BJ (cell line): ENCODE data around the gene IQCN. TPM values are rescaled to one million over a fixed set of nuclear protein-coding genes. Genes with fewer than 3 reads are reported as not detected.

Experiments used
- CTCF ChIA-PET: fragments of 350-600 bp; formaldehyde crosslinking; extraction: SDS; loops from one replicate; lab custom pipeline; 2021; ENCODE audit warnings: antibody characterized with exemption, inconsistent platforms; lab: Yijun Ruan, JAX
- POLR2A ChIA-PET: fragments of 300-600 bp; sonication (Branson Sonifier 250); formaldehyde crosslinking; extraction: SDS; loops from one replicate; lab custom pipeline; 2021; ENCODE audit warnings: antibody characterized with exemption; lab: Charles Lee
- DNase-seq: peaks from one replicate; pipeline ENCODE4 v3.0.0-alpha.2; 2011; ENCODE audit warnings: low read depth
- H3K27me3 ChIP-seq: 2 replicates; pipeline ENCODE4 v1.6.0; 2011; ENCODE audit warnings: low read length; ENCODE audit not compliant: control insufficient read depth, insufficient read depth
- H3K36me3 ChIP-seq: 2 replicates; pipeline ENCODE4 v1.5.1; 2011; ENCODE audit warnings: low read length; ENCODE audit not compliant: control insufficient read depth, insufficient read depth
- H3K4me3 ChIP-seq: 2 replicates; pipeline ENCODE4 v1.5.1; 2011; ENCODE audit warnings: low read depth, mild to moderate bottlenecking, control low read depth, low read length
- polyA minus RNA-seq: library from RNA; depleted of rRNA, polyadenylated mRNA; stranded (reverse); fragments of >200 nt; gene quantifications from 2 replicates; pipeline ENCODE4 v1.2.3, GENCODE V29; 2011; rRNA and poly(A)+ RNA removed
- polyA plus RNA-seq: library from polyadenylated mRNA; depleted of rRNA; stranded (reverse); fragments of >200 nt; gene quantifications from 2 replicates; pipeline ENCODE4 v1.2.3, GENCODE V29; 2011; rRNA removed
- TF ChIP-seq, protein P1 (sequence below): IDR thresholded peaks from 2 replicates; pipeline ENCODE4 v1.5.1; 2011; ENCODE audit warnings: low read depth, mild to moderate bottlenecking, control low read depth, inconsistent platforms, low read length, moderate library complexity; ENCODE audit not compliant: insufficient read depth

IQCN gene, protein sequence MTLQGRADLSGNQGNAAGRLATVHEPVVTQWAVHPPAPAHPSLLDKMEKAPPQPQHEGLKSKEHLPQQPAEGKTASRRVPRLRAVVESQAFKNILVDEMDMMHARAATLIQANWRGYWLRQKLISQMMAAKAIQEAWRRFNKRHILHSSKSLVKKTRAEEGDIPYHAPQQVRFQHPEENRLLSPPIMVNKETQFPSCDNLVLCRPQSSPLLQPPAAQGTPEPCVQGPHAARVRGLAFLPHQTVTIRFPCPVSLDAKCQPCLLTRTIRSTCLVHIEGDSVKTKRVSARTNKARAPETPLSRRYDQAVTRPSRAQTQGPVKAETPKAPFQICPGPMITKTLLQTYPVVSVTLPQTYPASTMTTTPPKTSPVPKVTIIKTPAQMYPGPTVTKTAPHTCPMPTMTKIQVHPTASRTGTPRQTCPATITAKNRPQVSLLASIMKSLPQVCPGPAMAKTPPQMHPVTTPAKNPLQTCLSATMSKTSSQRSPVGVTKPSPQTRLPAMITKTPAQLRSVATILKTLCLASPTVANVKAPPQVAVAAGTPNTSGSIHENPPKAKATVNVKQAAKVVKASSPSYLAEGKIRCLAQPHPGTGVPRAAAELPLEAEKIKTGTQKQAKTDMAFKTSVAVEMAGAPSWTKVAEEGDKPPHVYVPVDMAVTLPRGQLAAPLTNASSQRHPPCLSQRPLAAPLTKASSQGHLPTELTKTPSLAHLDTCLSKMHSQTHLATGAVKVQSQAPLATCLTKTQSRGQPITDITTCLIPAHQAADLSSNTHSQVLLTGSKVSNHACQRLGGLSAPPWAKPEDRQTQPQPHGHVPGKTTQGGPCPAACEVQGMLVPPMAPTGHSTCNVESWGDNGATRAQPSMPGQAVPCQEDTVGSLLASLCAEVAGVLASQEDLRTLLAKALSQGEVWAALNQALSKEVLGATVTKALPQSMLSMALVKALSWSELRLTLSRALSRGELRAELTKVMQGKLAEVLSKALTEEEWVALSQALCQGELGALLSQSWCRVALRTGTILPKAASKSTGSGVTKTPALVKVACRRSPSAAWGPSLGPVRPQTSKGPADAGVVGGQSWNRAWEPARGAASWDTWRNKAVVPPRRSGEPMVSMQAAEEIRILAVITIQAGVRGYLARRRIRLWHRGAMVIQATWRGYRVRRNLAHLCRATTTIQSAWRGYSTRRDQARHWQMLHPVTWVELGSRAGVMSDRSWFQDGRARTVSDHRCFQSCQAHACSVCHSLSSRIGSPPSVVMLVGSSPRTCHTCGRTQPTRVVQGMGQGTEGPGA (N-terminal part only)
- polyA plus RNA-seq (0.82 and 1.5 TPM in 2 replicates), polyA minus RNA-seq (1.5 and 2.4 TPM in 2 replicates)

DNA sequence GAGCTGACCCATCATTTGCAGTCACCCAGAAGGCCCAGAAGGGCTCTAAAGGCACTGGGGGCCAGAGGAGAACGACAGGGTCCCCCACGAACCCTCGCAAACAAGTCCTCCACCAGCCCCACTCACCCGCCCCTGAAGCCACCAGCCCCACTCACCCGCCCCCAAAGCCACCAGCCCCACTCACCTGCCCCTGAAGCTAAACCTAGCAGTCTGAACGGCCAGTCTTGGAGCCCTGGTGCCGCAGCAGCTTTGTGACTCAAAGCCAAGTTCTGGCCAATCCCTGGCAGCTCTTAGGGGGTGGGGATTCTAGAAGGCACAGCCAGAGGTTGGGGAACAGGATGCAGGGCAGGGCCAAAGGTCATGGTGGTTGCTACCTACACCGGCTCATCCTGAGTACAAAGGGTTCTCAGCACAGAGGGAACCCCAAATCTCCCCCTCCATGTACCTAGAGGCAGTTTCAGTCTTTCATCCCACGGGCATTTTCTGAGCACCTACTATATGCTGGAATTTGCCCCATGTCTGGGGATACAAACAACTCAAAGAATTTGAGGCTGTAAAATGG is at the start of gene IQCN:
IQCN (minus strand) TSS at position 234 of the 562 bp plus-strand sequence. CDS start 4,974 bp downstream, outside the sequence.
- no peak for DNase-seq
- Histone ChIP-seq H3K36me3 (peaks cover 17% of the 10 kb centered on the region), H3K4me3 (no peak within 1 kb of the TSS), H3K27me3 (no peaks in the 10 kb centered on the region)
- CTCF ChIA-PET: interaction anchor here (0.6 to 11.5 kb wide), 8 partner anchors 22 to 532 kb away, joined by 3 to 252 read pairs (median 4); partner anchors contain the start of gene LSM4
- TF ChIP-seq, protein P1, sequence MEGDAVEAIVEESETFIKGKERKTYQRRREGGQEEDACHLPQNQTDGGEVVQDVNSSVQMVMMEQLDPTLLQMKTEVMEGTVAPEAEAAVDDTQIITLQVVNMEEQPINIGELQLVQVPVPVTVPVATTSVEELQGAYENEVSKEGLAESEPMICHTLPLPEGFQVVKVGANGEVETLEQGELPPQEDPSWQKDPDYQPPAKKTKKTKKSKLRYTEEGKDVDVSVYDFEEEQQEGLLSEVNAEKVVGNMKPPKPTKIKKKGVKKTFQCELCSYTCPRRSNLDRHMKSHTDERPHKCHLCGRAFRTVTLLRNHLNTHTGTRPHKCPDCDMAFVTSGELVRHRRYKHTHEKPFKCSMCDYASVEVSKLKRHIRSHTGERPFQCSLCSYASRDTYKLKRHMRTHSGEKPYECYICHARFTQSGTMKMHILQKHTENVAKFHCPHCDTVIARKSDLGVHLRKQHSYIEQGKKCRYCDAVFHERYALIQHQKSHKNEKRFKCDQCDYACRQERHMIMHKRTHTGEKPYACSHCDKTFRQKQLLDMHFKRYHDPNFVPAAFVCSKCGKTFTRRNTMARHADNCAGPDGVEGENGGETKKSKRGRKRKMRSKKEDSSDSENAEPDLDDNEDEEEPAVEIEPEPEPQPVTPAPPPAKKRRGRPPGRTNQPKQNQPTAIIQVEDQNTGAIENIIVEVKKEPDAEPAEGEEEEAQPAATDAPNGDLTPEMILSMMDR: no peak
- POLR2A ChIA-PET: interaction anchor here (0.6 to 1.6 kb wide), 2 partner anchors 54 to 339 kb away, joined by 3 to 4 read pairs; no protein-coding TSS in a partner anchor

DNA sequence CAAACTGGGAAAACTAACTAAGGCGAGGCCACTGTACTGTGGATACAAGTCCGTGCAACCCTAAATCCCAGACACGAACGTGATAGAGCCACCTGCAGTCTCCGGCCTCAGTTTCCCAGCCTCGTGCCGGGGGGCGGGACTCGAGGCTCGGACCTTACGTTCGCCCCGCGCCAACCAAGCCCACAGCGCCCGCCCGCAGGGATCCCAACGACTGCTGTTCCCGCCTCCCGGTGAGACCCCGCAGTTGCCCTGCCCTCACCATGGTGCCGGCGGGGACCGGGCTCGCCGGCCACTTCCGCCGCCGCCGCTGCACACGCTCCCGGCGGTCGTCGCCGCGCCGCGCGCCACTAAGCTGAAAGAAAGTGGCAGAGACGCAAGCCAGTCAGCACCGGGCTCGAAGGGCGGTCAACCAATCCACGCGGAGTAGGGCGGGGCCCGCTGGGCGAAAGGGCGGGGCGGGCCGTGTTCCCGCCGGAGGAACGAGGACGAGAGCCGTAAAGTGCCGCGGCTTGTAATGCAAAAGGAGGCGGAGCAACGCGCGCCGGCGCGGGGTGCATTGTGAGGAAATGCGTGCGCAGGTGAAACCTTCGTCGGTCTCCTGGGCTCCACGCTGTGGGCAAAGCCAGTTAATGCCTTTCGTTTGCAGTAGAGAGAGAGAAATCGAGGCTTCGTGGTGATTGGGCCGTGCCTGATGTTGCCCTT is 48.7 kb upstream of the IQCN start, which contains the start of gene LSM4:
LSM4 (minus strand) TSS at position 318 of the 702 bp plus-strand sequence; CDS start at position 262, 56 bp downstream.
- DNase-seq: peak; percentile 71
- Histone ChIP-seq H3K27me3 (no peaks in the 10 kb centered on the region), H3K4me3 (peak within 1 kb of the TSS; percentile 74), H3K36me3 (no peaks in the 10 kb centered on the region; the same call in 1 of the 2 replicates)
- TF ChIP-seq, protein P1: peak; percentile 22; the same call in 1 of the 2 replicates
- ChIA-PET POLR2A (interaction anchor here (0.7 to 1.3 kb wide), 4 partner anchors 18 to 47 kb away, joined by 3 to 16 read pairs (median 8); partner anchors contain the start of gene JUND), CTCF (interaction anchor here (0.8 to 3.8 kb wide), 10 partner anchors 13 to 120 kb away, joined by 3 to 55 read pairs (median 4); partner anchors contain the start of genes JUND and RAB3A)

DNA sequence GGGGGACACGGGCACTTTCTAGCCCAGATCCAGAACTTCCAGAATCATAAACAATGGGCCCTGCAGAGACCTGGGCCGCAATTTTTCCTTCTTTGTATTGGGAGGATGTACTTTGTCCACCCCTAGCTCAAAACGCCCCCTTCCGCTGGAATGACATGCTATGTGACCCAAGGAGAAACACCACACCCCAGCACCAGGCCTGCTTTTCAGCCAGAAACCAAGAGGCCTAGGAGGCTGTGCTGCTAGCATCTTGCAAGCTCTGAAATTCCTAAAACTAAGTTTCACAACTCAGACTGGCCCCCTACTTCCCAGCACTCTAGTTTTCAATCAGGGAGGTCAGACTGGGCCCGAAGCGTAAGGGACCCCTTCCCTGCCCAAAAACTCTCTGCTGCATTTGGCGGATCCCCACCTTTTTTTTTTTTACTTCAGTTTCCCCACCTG is 48.1 kb upstream of the IQCN start:
- no peaks in the 10 kb centered on the region for H3K27me3 ChIP-seq
- H3K4me3 ChIP-seq: peak overlapping the region; percentile 74
- no peaks in the 10 kb centered on the region; the same call in 1 of the 2 replicates for H3K36me3 ChIP-seq
- CTCF ChIA-PET: interaction anchor here (0.8 to 3.8 kb wide), 11 partner anchors 12 to 119 kb away, joined by 3 to 55 read pairs (median 4); partner anchors contain the start of genes IQCN, JUND and RAB3A
- TF ChIP-seq, protein P1: peak; percentile 39
- no peak for DNase-seq
- POLR2A ChIA-PET: interaction anchor here (0.7 to 1.3 kb wide), 6 partner anchors 17 to 47 kb away, joined by 3 to 16 read pairs (median 6); partner anchors contain the start of gene JUND

DNA sequence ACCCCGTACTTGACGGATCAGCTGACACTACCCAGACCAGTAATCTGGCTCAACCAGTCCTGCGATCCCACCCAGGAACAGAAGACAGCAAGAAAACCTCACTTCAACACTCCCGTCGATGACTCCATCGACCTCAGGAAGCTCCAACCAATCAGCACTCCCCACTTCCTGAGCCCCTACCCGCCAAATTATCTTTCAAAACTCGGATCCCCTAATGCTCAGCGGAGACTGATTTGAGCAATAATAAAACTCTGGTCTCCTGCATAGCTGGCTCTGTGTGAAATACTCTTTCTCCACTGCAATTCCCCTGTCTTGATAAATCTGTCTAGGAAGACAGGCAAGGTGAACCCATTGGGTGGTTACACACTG is 47.5 kb upstream of the IQCN start:
- POLR2A ChIA-PET: interaction anchor here (0.7 to 1.3 kb wide), 3 partner anchors 16 to 43 kb away, joined by 4 to 11 read pairs (median 7); partner anchors contain the start of gene JUND
- no peak for DNase-seq

More for the DNA sequence above, 47.5 kb upstream of the IQCN start:
- Histone ChIP-seq H3K27me3 (no peaks in the 10 kb centered on the region), H3K36me3 (no peaks in the 10 kb centered on the region; the same call in 1 of the 2 replicates), H3K4me3 (peak overlapping the region; percentile 74)
- TF ChIP-seq, protein P1: no peak
- CTCF ChIA-PET: interaction anchor here (0.8 to 3.8 kb wide), 9 partner anchors 14 to 70 kb away, joined by 3 to 55 read pairs (median 5); partner anchors contain the start of genes IQCN and JUND
